PFSK-1 (cell line): ENCODE measurements around the gene C3orf18.

ENCODE experiments used
- FOXP2 ChIP-seq: optimal IDR thresholded peaks from 2 replicates; pipeline ENCODE3; 2011; ENCODE audit warnings: borderline replicate concordance, control low read depth, inconsistent platforms; ENCODE audit not compliant: insufficient read depth; ENCODE audit errors: extremely low read length, extremely low read depth
- POLR2AphosphoS5 ChIP-seq: IDR thresholded peaks from 2 replicates; pipeline ENCODE4 v1.6.1; 2012; ENCODE audit warnings: low read depth, mild to moderate bottlenecking, control low read depth, low read length, moderate library complexity
- SIN3A ChIP-seq: IDR thresholded peaks from 2 replicates; pipeline ENCODE4 v1.6.1; 2012; ENCODE audit warnings: mild to moderate bottlenecking, low read length, moderate library complexity, borderline replicate concordance; ENCODE audit not compliant: insufficient read depth
- TAF1 ChIP-seq: IDR thresholded peaks from 2 replicates; pipeline ENCODE4 v1.6.1; 2012; ENCODE audit warnings: low read length, control low read depth, borderline replicate concordance; ENCODE audit not compliant: insufficient read depth
- TF ChIP-seq, protein P1 (sequence below), 2 experiments: IDR thresholded peaks; 2 replicates each; pipeline versions ENCODE4 v1.6.1 to v1.8.0; 2011 to 2012; ENCODE audit warnings: low read depth in 2 of 2, low read length in 2 of 2, control low read depth in 1 of 2, inconsistent platforms in 1 of 2, mild to moderate bottlenecking in 1 of 2, moderate library complexity in 1 of 2; ENCODE audit not compliant: insufficient read depth in 1 of 2

Gene C3orf18

DNA sequence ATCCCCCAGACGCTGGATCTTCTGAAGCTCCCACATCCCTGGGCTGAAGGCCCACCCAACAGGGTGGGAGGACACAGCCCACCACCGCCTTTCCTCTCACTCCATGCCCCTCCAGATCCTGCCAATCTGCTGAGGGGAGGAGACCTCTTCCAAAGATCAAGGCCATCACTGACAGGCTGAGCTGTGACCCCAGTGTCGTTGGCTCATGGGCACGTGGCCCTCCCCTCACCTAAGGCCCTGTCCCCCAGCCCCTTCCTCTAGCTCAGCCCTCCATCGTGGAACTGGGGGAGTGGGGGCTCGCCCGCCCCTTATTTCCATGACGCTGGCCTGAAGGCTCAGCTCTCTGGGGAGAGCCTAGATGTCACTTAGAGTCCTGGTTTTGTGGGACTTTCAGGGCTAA is 10.4 kb downstream of the C3orf18 start:
- TF ChIP-seq, protein P1, sequence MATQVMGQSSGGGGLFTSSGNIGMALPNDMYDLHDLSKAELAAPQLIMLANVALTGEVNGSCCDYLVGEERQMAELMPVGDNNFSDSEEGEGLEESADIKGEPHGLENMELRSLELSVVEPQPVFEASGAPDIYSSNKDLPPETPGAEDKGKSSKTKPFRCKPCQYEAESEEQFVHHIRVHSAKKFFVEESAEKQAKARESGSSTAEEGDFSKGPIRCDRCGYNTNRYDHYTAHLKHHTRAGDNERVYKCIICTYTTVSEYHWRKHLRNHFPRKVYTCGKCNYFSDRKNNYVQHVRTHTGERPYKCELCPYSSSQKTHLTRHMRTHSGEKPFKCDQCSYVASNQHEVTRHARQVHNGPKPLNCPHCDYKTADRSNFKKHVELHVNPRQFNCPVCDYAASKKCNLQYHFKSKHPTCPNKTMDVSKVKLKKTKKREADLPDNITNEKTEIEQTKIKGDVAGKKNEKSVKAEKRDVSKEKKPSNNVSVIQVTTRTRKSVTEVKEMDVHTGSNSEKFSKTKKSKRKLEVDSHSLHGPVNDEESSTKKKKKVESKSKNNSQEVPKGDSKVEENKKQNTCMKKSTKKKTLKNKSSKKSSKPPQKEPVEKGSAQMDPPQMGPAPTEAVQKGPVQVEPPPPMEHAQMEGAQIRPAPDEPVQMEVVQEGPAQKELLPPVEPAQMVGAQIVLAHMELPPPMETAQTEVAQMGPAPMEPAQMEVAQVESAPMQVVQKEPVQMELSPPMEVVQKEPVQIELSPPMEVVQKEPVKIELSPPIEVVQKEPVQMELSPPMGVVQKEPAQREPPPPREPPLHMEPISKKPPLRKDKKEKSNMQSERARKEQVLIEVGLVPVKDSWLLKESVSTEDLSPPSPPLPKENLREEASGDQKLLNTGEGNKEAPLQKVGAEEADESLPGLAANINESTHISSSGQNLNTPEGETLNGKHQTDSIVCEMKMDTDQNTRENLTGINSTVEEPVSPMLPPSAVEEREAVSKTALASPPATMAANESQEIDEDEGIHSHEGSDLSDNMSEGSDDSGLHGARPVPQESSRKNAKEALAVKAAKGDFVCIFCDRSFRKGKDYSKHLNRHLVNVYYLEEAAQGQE (IDR thresholded peaks at IDR 0.05; ENCODE audit: insufficient read depth in 1 of 2, low read depth in 2 of 2, low read length in 2 of 2): no peak
- TF ChIP-seq TAF1: no peak
- TF ChIP-seq FOXP2: no peak
- no peak for TF ChIP-seq POLR2AphosphoS5
- no peak for TF ChIP-seq SIN3A

DNA sequence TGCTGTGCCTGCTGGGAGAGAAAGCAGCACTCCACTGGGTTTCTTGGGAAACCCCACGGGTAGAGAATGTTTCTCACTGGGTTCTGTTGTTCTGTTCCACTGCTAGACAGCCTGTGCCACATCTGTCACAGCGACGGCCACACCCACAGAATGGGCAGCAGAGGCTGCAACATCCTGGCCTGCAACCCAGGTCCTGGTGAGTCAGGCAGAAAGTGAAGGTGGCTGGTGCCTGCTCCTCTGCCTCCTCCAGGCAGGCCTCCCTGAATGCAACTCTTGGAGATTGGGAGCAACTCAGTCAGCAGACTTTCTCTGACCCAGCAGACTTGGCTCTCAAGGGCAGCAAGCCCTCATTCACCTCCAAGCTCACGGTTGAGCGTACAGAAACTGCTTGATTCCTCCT is 13.0 kb downstream of the C3orf18 start:
- no peak for TF ChIP-seq POLR2AphosphoS5
- TF ChIP-seq FOXP2: no peak
- TF ChIP-seq TAF1: no peak
- TF ChIP-seq, protein P1 (IDR thresholded peaks at IDR 0.05; ENCODE audit: insufficient read depth in 1 of 2, low read depth in 2 of 2, low read length in 2 of 2): no peak
- TF ChIP-seq SIN3A: no peak

DNA sequence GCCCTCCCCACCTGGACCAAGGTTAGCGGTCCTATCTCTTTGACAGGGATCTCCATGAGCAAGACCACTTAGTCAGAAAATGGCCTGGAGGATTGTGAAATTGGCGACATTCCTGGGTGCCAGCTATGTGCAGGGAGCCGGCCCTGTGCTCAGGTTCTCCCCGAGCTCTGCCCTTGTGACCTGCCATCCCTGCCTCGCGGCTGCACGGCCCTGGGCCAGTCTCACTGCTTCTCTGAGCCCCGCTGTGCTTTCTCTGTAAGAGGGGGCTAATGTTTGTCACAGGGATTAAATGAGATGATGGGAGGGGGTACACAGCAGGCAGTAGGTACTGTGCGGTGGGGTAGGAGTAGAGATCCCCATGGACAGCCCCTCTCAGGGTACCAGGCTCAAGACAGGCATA is 14.9 kb downstream of the C3orf18 start:
- TF ChIP-seq SIN3A (no peak), FOXP2 (no peak), POLR2AphosphoS5 (no peak), TAF1 (no peak)
- TF ChIP-seq, protein P1 (IDR thresholded peaks at IDR 0.05; ENCODE audit: insufficient read depth in 1 of 2, low read depth in 2 of 2, low read length in 2 of 2): no peak

DNA sequence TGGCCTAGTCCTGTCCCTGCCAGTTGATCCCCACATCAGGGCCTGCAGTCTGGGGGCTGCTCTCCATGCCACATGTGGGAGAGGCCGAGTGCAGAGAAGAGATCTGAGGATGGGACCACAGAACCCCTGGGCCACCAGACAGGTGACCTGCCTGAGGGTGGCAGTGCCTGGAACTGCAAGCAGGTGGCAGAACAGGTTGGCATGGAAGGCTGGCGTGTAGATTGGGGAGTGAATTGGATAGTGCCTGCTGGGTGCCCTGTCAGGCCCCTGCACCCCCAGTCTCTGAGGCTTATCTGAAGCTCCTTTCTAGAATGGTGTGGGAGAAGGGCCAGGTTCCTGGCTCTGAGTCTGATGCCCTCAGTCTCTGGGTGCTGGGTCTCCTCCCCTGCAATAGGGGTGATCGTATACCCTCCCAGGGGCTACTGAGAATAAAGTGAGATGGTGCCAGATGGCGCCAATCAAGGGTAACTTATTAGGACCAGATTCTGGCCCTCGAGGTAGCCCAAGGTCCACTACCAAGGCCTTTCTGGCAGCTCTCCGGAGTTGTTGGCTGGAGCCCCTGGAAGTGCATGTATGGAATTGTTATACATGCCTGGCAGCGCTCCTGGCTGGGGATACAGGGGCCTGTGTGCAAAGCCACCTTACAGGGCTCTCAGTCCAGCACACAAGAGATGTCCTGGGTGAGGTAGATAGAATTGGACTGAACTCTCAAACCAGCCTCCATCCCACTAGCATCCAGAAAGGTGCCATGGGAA is 15.7 kb downstream of the C3orf18 start:
- TF ChIP-seq TAF1: no peak
- TF ChIP-seq FOXP2: no peak
- TF ChIP-seq SIN3A: no peak
- no peak for TF ChIP-seq POLR2AphosphoS5
- TF ChIP-seq, protein P1 (IDR thresholded peaks at IDR 0.05; ENCODE audit: insufficient read depth in 1 of 2, low read depth in 2 of 2, low read length in 2 of 2): no peak
